H9 (cell line): ENCODE measurements around the gene SLIT1. TPM values are rescaled to one million over a fixed set of nuclear protein-coding genes. Genes with fewer than 3 reads are reported as not detected.

Source experiments
- DNase-seq: peaks from one replicate; pipeline ENCODE4 v3.0.0-alpha.2; 2017
- H2AFZ ChIP-seq: one replicate; pipeline ENCODE4 v1.6.1; 2013; ENCODE audit warnings: mild to moderate bottlenecking, low read length, control low read depth, moderate library complexity
- H2AK5ac ChIP-seq: 2 replicates; pipeline ENCODE4 v1.6.1; 2013; ENCODE audit warnings: low read length, control low read depth, mixed read lengths; ENCODE audit not compliant: insufficient read length
- H2BK120ac ChIP-seq: one replicate; pipeline ENCODE4 v1.6.1; 2013; ENCODE audit warnings: low read depth, mild to moderate bottlenecking, low read length, control low read depth, inconsistent platforms; ENCODE audit not compliant: poor library complexity, severe bottlenecking
- H2BK12ac ChIP-seq: 2 replicates; pipeline ENCODE4 v1.6.1; 2013; ENCODE audit warnings: low read length, control low read depth, mixed read lengths, low read depth; ENCODE audit not compliant: insufficient read length
- H2BK15ac ChIP-seq: 2 replicates; pipeline ENCODE4 v1.6.1; 2013; ENCODE audit warnings: low read depth, low read length, control low read depth
- H2BK20ac ChIP-seq: one replicate; pipeline ENCODE4 v1.6.1; 2013; ENCODE audit warnings: low read depth, mild to moderate bottlenecking, low read length, control low read depth, inconsistent platforms; ENCODE audit not compliant: poor library complexity, severe bottlenecking
- H2BK5ac ChIP-seq: 2 replicates; pipeline ENCODE4 v1.6.1; 2013; ENCODE audit warnings: low read length, control low read depth, mixed read lengths; ENCODE audit not compliant: insufficient read length
- H3K14ac ChIP-seq: 2 replicates; pipeline ENCODE4 v1.6.1; 2013; ENCODE audit warnings: low read length, control low read depth; ENCODE audit not compliant: insufficient read depth
- H3K18ac ChIP-seq: 2 replicates; pipeline ENCODE4 v1.6.1; 2013; ENCODE audit warnings: low read depth, mild to moderate bottlenecking, mixed read lengths, low read length, control low read depth; ENCODE audit not compliant: insufficient read length
- H3K23ac ChIP-seq: 2 replicates; pipeline ENCODE4 v1.6.1; 2013; ENCODE audit warnings: low read length, control low read depth, mixed read lengths, low read depth; ENCODE audit not compliant: insufficient read length
- H3K23me2 ChIP-seq: 2 replicates; pipeline ENCODE4 v1.6.1; 2013; ENCODE audit warnings: low read depth, mild to moderate bottlenecking, mixed read lengths, low read length, control low read depth; ENCODE audit not compliant: insufficient read length, poor library complexity, severe bottlenecking
- H3K27ac ChIP-seq: 2 replicates; pipeline ENCODE4 v1.5.1; 2013; ENCODE audit warnings: low read length, control low read depth, mixed read lengths, low read depth; ENCODE audit not compliant: insufficient read length
- H3K27me3 ChIP-seq: 2 replicates; pipeline ENCODE4 v1.6.1; 2013; ENCODE audit warnings: low read length, control low read depth, inconsistent platforms; ENCODE audit not compliant: insufficient read depth
- H3K4ac ChIP-seq: 2 replicates; pipeline ENCODE4 v1.6.1; 2013; ENCODE audit warnings: low read depth, mild to moderate bottlenecking, control low read depth, inconsistent platforms, low read length, moderate library complexity
- H3K4me1 ChIP-seq: 2 replicates; pipeline ENCODE4 v1.6.1; 2013; ENCODE audit warnings: low read length, control low read depth, inconsistent platforms; ENCODE audit not compliant: insufficient read depth
- H3K4me2 ChIP-seq: 2 replicates; pipeline ENCODE4 v1.6.1; 2013; ENCODE audit warnings: low read length, control low read depth, mixed read lengths; ENCODE audit not compliant: insufficient read length, insufficient read depth
- H3K56ac ChIP-seq: 2 replicates; pipeline ENCODE4 v1.6.1; 2013; ENCODE audit warnings: low read depth, mild to moderate bottlenecking, mixed read lengths, low read length, control low read depth; ENCODE audit not compliant: insufficient read length
- H3K79me1 ChIP-seq: 2 replicates; pipeline ENCODE4 v1.6.1; 2013; ENCODE audit warnings: low read depth, mild to moderate bottlenecking, moderate library complexity, low read length, control low read depth, inconsistent platforms; ENCODE audit not compliant: insufficient read depth, poor library complexity, severe bottlenecking
- H3K79me2 ChIP-seq: 2 replicates; pipeline ENCODE4 v1.6.1; 2013; ENCODE audit warnings: low read length, control low read depth, inconsistent platforms; ENCODE audit not compliant: insufficient read depth
- H3K9ac ChIP-seq: 2 replicates; pipeline ENCODE4 v1.6.1; 2013; ENCODE audit warnings: low read length, control low read depth, mixed read lengths; ENCODE audit not compliant: insufficient read length; ENCODE audit errors: extremely low read depth
- H3K9me3 ChIP-seq: one replicate; pipeline ENCODE4 v1.6.1; 2013; ENCODE audit warnings: low read depth, low read length, inconsistent platforms; ENCODE audit not compliant: control insufficient read depth
- H3T11ph ChIP-seq: one replicate; pipeline ENCODE4 v1.6.1; 2013; ENCODE audit warnings: mild to moderate bottlenecking, low read length, control low read depth, inconsistent platforms
- H4K20me1 ChIP-seq: one replicate; pipeline ENCODE4 v1.6.1; 2013; ENCODE audit not compliant: control insufficient read depth, insufficient read length, insufficient read depth
- H4K5ac ChIP-seq: 2 replicates; pipeline ENCODE4 v1.6.1; 2013; ENCODE audit warnings: low read depth, mild to moderate bottlenecking, mixed read lengths, low read length, control low read depth; ENCODE audit not compliant: insufficient read length
- H4K8ac ChIP-seq: replicated peaks from 2 replicates; pipeline ENCODE4 v1.6.1; 2013; ENCODE audit warnings: low read length, control low read depth, mixed read lengths, low read depth; ENCODE audit not compliant: insufficient read length
- H4K91ac ChIP-seq: 2 replicates; pipeline ENCODE4 v1.6.1; 2013; ENCODE audit warnings: low read depth, mild to moderate bottlenecking, moderate library complexity, mixed read lengths, low read length, control low read depth; ENCODE audit not compliant: insufficient read length
- H3K27ac Mint-ChIP-seq, 3 experiments: 2 replicates in 2 of 3; 3 replicates in 1 of 3; pipeline ENCODE4 v1.8.0; 2020 to 2021; ENCODE audit warnings: mixed read lengths in 3 of 3, mild to moderate bottlenecking in 1 of 3, moderate library complexity in 1 of 3
- H3K27me3 Mint-ChIP-seq: 2 replicates; pipeline ENCODE4 v1.8.0; 2021; ENCODE audit warnings: low read depth, mild to moderate bottlenecking, moderate library complexity, mixed read lengths
- H3K36me3 Mint-ChIP-seq, 3 experiments: 2 replicates in 2 of 3; 3 replicates in 1 of 3; pipeline ENCODE4 v1.8.0; 2020 to 2021; ENCODE audit warnings: low read depth in 3 of 3, mixed read lengths in 3 of 3; ENCODE audit not compliant: insufficient read depth in 1 of 3
- H3K4me1 Mint-ChIP-seq, 2 experiments: 2 replicates each; pipeline ENCODE4 v1.8.0; 2020; ENCODE audit warnings: mixed read lengths in 2 of 2
- H3K4me3 Mint-ChIP-seq, 2 experiments: 2 replicates in 1 of 2; 3 replicates in 1 of 2; pipeline ENCODE4 v1.8.0; 2020 to 2021; ENCODE audit warnings: mild to moderate bottlenecking in 2 of 2, mixed read lengths in 2 of 2, moderate library complexity in 1 of 2
- H3K9me3 Mint-ChIP-seq, 2 experiments: 2 replicates in 1 of 2; 3 replicates in 1 of 2; pipeline ENCODE4 v1.8.0; 2020; ENCODE audit warnings: mild to moderate bottlenecking in 2 of 2, mixed read lengths in 2 of 2, moderate library complexity in 1 of 2
- WGBS: extraction: QIAGEN DNeasy Blood & Tissue Kit; methylation state at CpG from one replicate; pipeline ENCODE4 v1.1.7; 2013; ENCODE audit warnings: missing lambda C conversion rate, low lambda C conversion rate, mixed read lengths; ENCODE audit not compliant: insufficient read length; ENCODE audit errors: extremely low coverage; 5-methylcytosine and 5-hydroxymethylcytosine counted together
- total RNA-seq: library from RNA; stranded (reverse); gene quantifications from 2 replicates; pipeline ENCODE4 v1.2.1, GENCODE V29; 2021
- TF ChIP-seq, protein P1 (sequence below): fragments of 200-600 bp; sonication (generic); conservative IDR thresholded peaks from 3 replicates; pipeline ENCODE4 v1.8.0; 2021; ENCODE audit warnings: antibody characterized with exemption, mild to moderate bottlenecking

Gene SLIT1
- total RNA-seq, 1 experiment from 2014 or later = 0.57 TPM

DNA sequence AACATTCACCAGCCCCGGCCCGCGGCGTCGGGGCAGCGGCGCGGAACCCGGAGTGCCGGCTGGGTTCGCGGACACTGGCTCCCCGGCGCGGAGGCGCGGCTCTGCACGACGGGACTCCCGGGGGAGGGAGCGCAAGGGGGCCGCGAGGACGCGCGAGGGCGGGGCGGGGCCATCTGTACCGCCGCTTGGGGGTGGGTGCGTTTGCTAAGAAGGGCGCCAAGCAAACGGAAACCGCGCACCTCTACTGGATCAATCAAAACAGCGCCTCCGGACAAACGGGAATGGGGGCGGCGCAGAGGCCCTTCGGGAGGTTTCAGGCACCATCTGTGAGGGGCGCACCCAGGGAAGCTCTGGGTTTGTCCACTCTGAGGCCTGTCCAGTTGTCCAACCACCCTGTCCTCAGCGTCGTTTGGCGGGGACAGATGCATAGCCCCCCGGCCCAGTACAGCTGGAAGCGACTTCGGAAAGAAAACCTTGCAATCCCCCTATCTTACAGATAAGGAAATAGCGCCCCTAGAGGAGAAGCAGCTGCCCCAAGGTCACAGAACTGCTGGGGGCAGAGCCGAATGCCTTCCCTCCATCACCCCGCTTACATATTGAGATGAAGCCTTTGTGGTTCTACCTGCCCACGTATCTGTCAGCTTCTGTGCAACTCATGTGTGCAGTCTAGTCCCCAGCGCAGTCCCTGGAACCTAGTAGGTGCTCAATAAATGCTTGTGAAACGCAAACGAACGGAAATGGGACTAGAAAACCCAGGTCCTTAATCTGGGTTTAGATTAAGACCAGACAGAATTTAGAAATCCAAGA lies 10.7 kb upstream of the SLIT1 start:
- Histone ChIP-seq H2AFZ (no peak overlapping the region), H3K9me3 (no peaks in the 10 kb centered on the region), H2BK120ac (no peak overlapping the region), H3K23ac (no peak overlapping the region), H3K14ac (no peak overlapping the region), H3K27ac (no peak overlapping the region), H3K27me3 (peaks cover 5% of the 10 kb centered on the region; the same call in 1 of the 2 replicates), H3K79me1 (no peaks in the 10 kb centered on the region), H2BK12ac (no peak overlapping the region), H3K79me2 (no peaks in the 10 kb centered on the region), H3K4me2 (peak overlapping the region; percentile 65), H2BK15ac (no peak overlapping the region), H3K56ac (no peak overlapping the region), H3K18ac (no peak overlapping the region), H3K23me2 (peaks cover 6% of the 10 kb centered on the region), H4K5ac (no peak overlapping the region), H3T11ph (no peak overlapping the region), H3K4me1 (no peaks in the 10 kb centered on the region; the same call in 1 of the 2 replicates), H4K8ac (no peak overlapping the region), H4K20me1 (no peaks in the 10 kb centered on the region), H2AK5ac (no peak overlapping the region), H2BK5ac (no peak overlapping the region), H3K9ac (no peak overlapping the region), H2BK20ac (no peak overlapping the region), H3K4ac (no peak overlapping the region), H4K91ac (no peak overlapping the region)
- no CpG with 5 or more reads among the region's 56 CpGs for WGBS
- Mint-ChIP-seq H3K36me3 (no peaks in the 10 kb centered on the region), H3K4me1 (peaks cover 12 to 15% of the 10 kb centered on the region in 2 experiments), H3K27ac (no peak overlapping the region), H3K9me3 (no peaks in the 10 kb centered on the region), H3K27me3 (peaks cover 47% of the 10 kb centered on the region), H3K4me3 (peak overlapping the region; percentile 74 to 83)
- DNase-seq = peak; percentile 85
- TF ChIP-seq, protein P1, sequence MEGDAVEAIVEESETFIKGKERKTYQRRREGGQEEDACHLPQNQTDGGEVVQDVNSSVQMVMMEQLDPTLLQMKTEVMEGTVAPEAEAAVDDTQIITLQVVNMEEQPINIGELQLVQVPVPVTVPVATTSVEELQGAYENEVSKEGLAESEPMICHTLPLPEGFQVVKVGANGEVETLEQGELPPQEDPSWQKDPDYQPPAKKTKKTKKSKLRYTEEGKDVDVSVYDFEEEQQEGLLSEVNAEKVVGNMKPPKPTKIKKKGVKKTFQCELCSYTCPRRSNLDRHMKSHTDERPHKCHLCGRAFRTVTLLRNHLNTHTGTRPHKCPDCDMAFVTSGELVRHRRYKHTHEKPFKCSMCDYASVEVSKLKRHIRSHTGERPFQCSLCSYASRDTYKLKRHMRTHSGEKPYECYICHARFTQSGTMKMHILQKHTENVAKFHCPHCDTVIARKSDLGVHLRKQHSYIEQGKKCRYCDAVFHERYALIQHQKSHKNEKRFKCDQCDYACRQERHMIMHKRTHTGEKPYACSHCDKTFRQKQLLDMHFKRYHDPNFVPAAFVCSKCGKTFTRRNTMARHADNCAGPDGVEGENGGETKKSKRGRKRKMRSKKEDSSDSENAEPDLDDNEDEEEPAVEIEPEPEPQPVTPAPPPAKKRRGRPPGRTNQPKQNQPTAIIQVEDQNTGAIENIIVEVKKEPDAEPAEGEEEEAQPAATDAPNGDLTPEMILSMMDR = peak; percentile 96
